Heart left ventricle (tissue), 16 donors: ENCODE results near the gene SF3B3. TPM values are rescaled to one million over a fixed set of nuclear protein-coding genes. Genes with fewer than 3 reads are reported as not detected.

Experiments
- ATAC-seq, 4 donors: fragments of 200-7000 bp; cut with Tn5 transposase; one replicate each; pipeline ENCODE4 v1.9.1; 2020 to 2022; ENCODE audit warnings: moderate library complexity in 4 of 4, mild to moderate bottlenecking in 3 of 4, moderate number of reproducible peaks in 1 of 4
- DNase-seq, 5 donors: peaks; one replicate each; pipeline ENCODE4 v3.0.0-alpha.2; 2020
- H3K27ac ChIP-seq, 12 donors: fragments of 200-600 bp; sonication (generic) in 4 of 12; one replicate each; pipeline versions ENCODE4 v1.5.0 to v1.8.0; 2016 to 2022; ENCODE audit warnings: mild to moderate bottlenecking in 2 of 12
- H3K27me3 ChIP-seq, 9 donors: fragments of 200-600 bp; sonication (generic) in 2 of 9; one replicate each; pipeline versions ENCODE4 v1.5.1 to v1.8.0; 2016 to 2022; ENCODE audit warnings: mild to moderate bottlenecking in 3 of 9
- H3K36me3 ChIP-seq, 9 donors: fragments of 200-600 bp; sonication (generic) in 2 of 9; one replicate each; pipeline versions ENCODE4 v1.5.0 to v1.8.0; 2018 to 2022; ENCODE audit warnings: mild to moderate bottlenecking in 2 of 9
- H3K4me1 ChIP-seq, 12 donors: fragments of 200-600 bp; sonication (generic) in 4 of 12; one replicate each; pipeline versions ENCODE4 v1.5.0 to v1.8.0; 2016 to 2022; ENCODE audit warnings: mild to moderate bottlenecking in 3 of 12
- H3K4me3 ChIP-seq, 12 donors: fragments of 200-600 bp; sonication (generic) in 4 of 12; one replicate each; pipeline versions ENCODE4 v1.5.0 to v1.8.0; 2017 to 2022; ENCODE audit warnings: mild to moderate bottlenecking in 9 of 12, moderate library complexity in 4 of 12
- H3K9me3 ChIP-seq, 12 donors: fragments of 200-600 bp; sonication (generic) in 4 of 12; one replicate each; pipeline versions ENCODE4 v1.5.0 to v1.8.0; 2016 to 2022; ENCODE audit warnings: mild to moderate bottlenecking in 1 of 12
- CTCF ChIP-seq, 12 donors: fragments of 200-600 bp; sonication (generic) in 4 of 12; IDR thresholded peaks; one replicate each; pipeline versions ENCODE4 v1.5.0 to v1.8.0; 2018 to 2022; ENCODE audit warnings: antibody characterized with exemption in 12 of 12, mild to moderate bottlenecking in 5 of 12
- POLR2A ChIP-seq, 2 donors: fragments of 450-650 bp; IDR thresholded peaks; one replicate each; pipeline ENCODE4 v1.6.1; 2017; ENCODE audit warnings: antibody characterized with exemption in 2 of 2, mild to moderate bottlenecking in 2 of 2, moderate library complexity in 2 of 2
- WGBS, 4 donors: extraction: QIAGEN DNeasy Blood & Tissue Kit in 2 of 4; methylation state at CpG; one replicate each; pipeline versions ENCODE4 v1.1.5 to v1.1.7; 2013 to 2018; 5-methylcytosine and 5-hydroxymethylcytosine counted together
- intact Hi-C, 10 donors: fragments of 100-400 bp; cut with DNase I; formaldehyde crosslinking; loops; one replicate each; pipeline versions ENCODE4 v1.11.1 to v1.14.2; 2022
- polyA plus RNA-seq, 2 donors: library from polyadenylated mRNA; stranded (reverse); fragments of 200-250 nt; gene quantifications; one replicate each; pipeline ENCODE4 v1.2.3, GENCODE V29; 2013
- total RNA-seq, 9 donors: library from RNA; depleted of rRNA in 2 of 9; stranded (reverse); fragments of >200 nt in 2 of 9; fragmentation: NEBNext Ultra II Directional in 3 of 9; extraction: Animal tissue kit (Norgen Biotek cat#: 25700) in 3 of 9; gene quantifications; one replicate each; pipeline versions ENCODE4 v1.1.0 to v1.2.4, GENCODE V29; 2016 to 2023
- donor health status: ischemic (EF 13 %, LVEDD 7.1; RV severe dilation, severe dysfunction).
- donor health status: healthy with polysubstance abuse.
- donor health status: DM: no; HTN: yes; CAD: no.
- donor health status: DM: no; HTN: no; CAD: no.
- donor health status: ischemic (EF 25% LVEDD 6.9; RV normal size, moderate dysfunction).
- donor health status: ischemic (EF 25% LVEDD 5.7; RV mildly dilated, moderate dysfunction).
- donor health status: healthy.
- donor health status: DM: yes; HTN: yes; CAD: no.
- donor health status: ischemic (EF 35%, LVEDD 5.7; RV mildly dilated, moderate dysfunction).
- donor health status: nonischemic (EF 11% LVEDD 7.7; RV severe dilation, severe dysfunction).
- donor health status: DM: yes; HTN: yes; CAD: no.
- donor health status: PGD.
- donor health status: ischemic (EF 29% LVEDD 5.4; RV normal size, mild dysfunction).
- donor health status: nonischemic (EF 23%, LVEDD 6.1; RV moderate dilation, normal function).

Gene SF3B3
- total and polyA plus RNA-seq, 11 donors = 50.3 to 198 (median 131) TPM

DNA sequence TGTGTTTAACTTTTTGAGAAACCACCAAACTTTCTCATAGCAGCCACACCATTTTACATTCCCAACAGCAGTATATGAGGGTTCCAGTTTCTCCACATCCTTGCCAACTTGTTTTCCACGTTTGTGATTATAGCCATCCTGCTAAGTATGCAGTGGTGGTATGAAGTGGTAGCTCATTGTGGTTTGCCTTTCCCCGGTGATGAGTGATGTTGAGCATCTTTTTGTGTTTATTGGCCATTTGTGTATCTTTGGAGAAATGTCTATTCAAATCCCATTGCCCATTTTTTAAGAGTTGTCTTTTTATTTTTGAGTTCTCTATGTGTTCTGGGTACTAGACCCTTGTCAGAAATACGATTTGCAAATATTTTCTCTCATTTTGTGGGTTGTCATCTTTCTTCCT, 17.4 kb downstream of the SF3B3 start:
- WGBS, 4 donors = 40 to 53% (median 45%) methylated on average over 3 of the region's 3 CpGs
- peaks cover 5 to 100% (median 100%) of the 10 kb centered on the region in 9 donors for H3K36me3 ChIP-seq
- no peaks in the 10 kb centered on the region for H3K9me3 ChIP-seq
- H3K27ac ChIP-seq = peak overlapping the region in 1 of 12 donors; percentile 20
- TF ChIP-seq POLR2A (IDR thresholded peaks at IDR 0.05) (no peak), CTCF (IDR thresholded peaks at IDR 0.05) (no peak)
- intact Hi-C loops = loop anchor here in 1 of 10 donors (10.0 kb wide), 1 partner anchor 234 kb away; no protein-coding TSS in a partner anchor
- DNase-seq (no peak), ATAC-seq (no peak)
- no peak overlapping the region for H3K4me3 ChIP-seq
- H3K4me1 ChIP-seq = peaks cover 0 to 22% (median 0%) of the 10 kb centered on the region in 12 donors
- H3K27me3 ChIP-seq = no peaks in the 10 kb centered on the region

- DNase-seq (no peak), ATAC-seq (no peak)
- peaks cover 0 to 22% (median 0%) of the 10 kb centered on the region in 12 donors for H3K4me1 ChIP-seq
- WGBS, 4 donors = 84 to 93% (median 87%) methylated on average over 1 of the region's 1 CpG
- H3K4me3 ChIP-seq = no peak overlapping the region
- H3K27ac ChIP-seq = no peak overlapping the region
- H3K27me3 ChIP-seq = no peaks in the 10 kb centered on the region
- peaks cover 0 to 100% (median 100%) of the 10 kb centered on the region in 9 donors for H3K36me3 ChIP-seq
- TF ChIP-seq POLR2A (IDR thresholded peaks at IDR 0.05) (no peak), CTCF (IDR thresholded peaks at IDR 0.05) (no peak)
- intact Hi-C loops = loop anchor here in 1 of 10 donors (10.0 kb wide), 1 partner anchor 230 kb away; no protein-coding TSS in a partner anchor
- H3K9me3 ChIP-seq = no peaks in the 10 kb centered on the region
These were observed 20.9 kb downstream of the SF3B3 start for GRCh38 chr16:70544548-70544947.

DNA sequence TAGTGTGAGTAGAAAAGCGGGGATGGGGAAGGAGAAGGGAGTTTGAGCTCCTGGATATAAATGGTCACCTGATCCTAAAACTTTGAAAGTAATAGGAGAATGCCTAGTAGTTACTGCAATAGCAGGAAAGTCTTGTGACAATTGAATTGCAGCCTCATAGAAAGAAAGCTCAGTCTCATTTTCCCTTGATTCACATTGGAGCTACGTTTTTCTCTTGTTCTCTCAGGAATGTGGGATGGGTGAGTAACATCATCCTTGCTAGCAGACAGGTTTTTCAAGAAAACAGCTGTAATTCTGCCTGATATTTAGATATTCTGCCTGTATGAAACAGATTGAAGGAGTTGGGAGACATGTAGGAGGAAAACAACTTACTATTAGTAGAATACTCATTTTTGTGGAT, 25.3 kb downstream of the SF3B3 start:
- Histone ChIP-seq H3K9me3 (no peaks in the 10 kb centered on the region), H3K27me3 (no peaks in the 10 kb centered on the region), H3K36me3 (peaks cover 3 to 100% (median 99%) of the 10 kb centered on the region in 9 donors), H3K27ac (no peak overlapping the region), H3K4me3 (no peak overlapping the region), H3K4me1 (peaks cover 0 to 15% (median 0%) of the 10 kb centered on the region in 12 donors)
- WGBS, 4 donors = 71 to 86% (median 73%) methylated on average over 2 of the region's 2 CpGs
- no peak for DNase-seq
- no peak for ATAC-seq
- no peak for TF ChIP-seq CTCF (IDR thresholded peaks at IDR 0.05)
- no peak for TF ChIP-seq POLR2A (IDR thresholded peaks at IDR 0.05)
- intact Hi-C loops = loop anchor here in 1 of 10 donors (10.0 kb wide), 1 partner anchor 226 kb away; no protein-coding TSS in a partner anchor

DNA sequence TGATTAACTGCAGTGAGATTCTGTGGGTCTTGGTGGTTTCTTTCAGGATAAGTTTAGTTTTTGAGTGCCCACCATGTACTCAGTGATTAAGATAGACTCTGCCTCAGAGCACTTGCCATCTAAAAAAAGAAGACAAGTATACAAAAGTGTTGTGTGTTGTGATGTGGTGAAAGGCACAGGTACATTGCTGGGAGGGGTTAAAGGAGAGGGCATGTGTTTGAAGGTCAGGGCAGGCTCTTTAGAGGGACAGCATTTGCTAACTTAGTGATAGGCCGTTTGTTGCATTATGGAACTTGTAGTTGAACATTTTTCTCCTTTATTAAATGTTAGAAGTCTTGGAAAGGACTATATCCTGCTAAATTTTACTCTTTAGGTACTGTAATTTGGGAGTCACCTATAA, 26.5 kb downstream of the SF3B3 start:
- Histone ChIP-seq H3K27ac (no peak overlapping the region), H3K27me3 (no peaks in the 10 kb centered on the region), H3K4me1 (peaks cover 0 to 21% (median 0%) of the 10 kb centered on the region in 12 donors), H3K9me3 (no peaks in the 10 kb centered on the region), H3K4me3 (no peak overlapping the region), H3K36me3 (peaks cover 3 to 100% (median 99%) of the 10 kb centered on the region in 9 donors)
- WGBS, 4 donors = 0 to 67% (median 55%) methylated on average over 1 of the region's 1 CpG
- DNase-seq = no peak
- no peak for TF ChIP-seq POLR2A (IDR thresholded peaks at IDR 0.05)
- no peak for ATAC-seq
- intact Hi-C loops = loop anchor here in 1 of 10 donors (2.0 kb wide), 1 partner anchor 39 kb away; no protein-coding TSS in a partner anchor

DNA sequence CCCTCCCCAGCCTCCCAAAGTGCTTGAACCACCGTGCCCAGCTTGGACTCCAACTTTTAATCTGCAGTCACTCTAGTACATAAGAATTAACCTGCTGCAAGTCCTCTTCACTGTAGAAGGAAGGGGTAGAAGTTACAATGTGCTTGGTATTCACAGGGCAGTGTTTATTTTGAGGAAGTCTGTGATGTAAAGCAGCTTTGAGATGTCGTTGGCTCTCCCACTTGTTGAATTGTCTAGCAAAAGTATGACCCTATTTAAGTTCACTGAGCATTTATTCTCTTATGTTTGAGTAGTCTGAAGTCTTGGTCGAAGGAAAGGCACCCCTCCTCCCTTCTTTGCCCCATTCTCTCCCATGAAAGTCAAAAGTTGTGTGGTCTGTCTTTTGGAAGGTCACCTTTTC, 28.2 kb downstream of the SF3B3 start:
- TF ChIP-seq POLR2A (IDR thresholded peaks at IDR 0.05) = no peak
- TF ChIP-seq CTCF (IDR thresholded peaks at IDR 0.05) = no peak
- Histone ChIP-seq H3K4me3 (no peak overlapping the region), H3K9me3 (no peaks in the 10 kb centered on the region), H3K27ac (no peak overlapping the region), H3K36me3 (peaks cover 3 to 100% (median 99%) of the 10 kb centered on the region in 9 donors), H3K4me1 (peaks cover 0 to 27% (median 0%) of the 10 kb centered on the region in 12 donors), H3K27me3 (no peaks in the 10 kb centered on the region)
- ATAC-seq (no peak), DNase-seq (no peak)
- intact Hi-C loops = loop anchor here in 1 of 10 donors (2.0 kb wide), 1 partner anchor 37 kb away; no protein-coding TSS in a partner anchor
- WGBS, 4 donors = 74 to 87% (median 85%) methylated on average over 3 of the region's 3 CpGs
